ENCODE results near the gene AVPR1B.

AVPR1B gene

GRCh38 chr1:206116873-206117150, 376 bp downstream of the AVPR1B start:
- no peak for TF ChIP-seq CTCF (IDR thresholded peaks at IDR 0.05; ENCODE audit: unreplicated experiment in 3 of 3)
- peaks cover 14% of the 10 kb centered on the region for H3K9me3 Mint-ChIP-seq
- peak overlapping the region; percentile 76 to 86 (median 81) for H3K4me3 Mint-ChIP-seq
- peak overlapping the region in 2 of 3 experiments; percentile 26 to 45 for H3K27ac Mint-ChIP-seq
- H3K36me3 Mint-ChIP-seq (ENCODE audit: low read depth), result peaks cover 3% of the 10 kb centered on the region
- H3K4me1 Mint-ChIP-seq, result peaks cover 11% of the 10 kb centered on the region
- H3K27me3 Mint-ChIP-seq (ENCODE audit: low read depth), result peaks cover 44% of the 10 kb centered on the region

GRCh38 chr1:206116191-206116872, 856 bp downstream of the AVPR1B start:
- Mint-ChIP-seq H3K4me1 (peaks cover 11% of the 10 kb centered on the region), H3K4me3 (peak overlapping the region; percentile 76 to 86 (median 81)), H3K9me3 (peaks cover 11% of the 10 kb centered on the region), H3K36me3 (ENCODE audit: low read depth) (no peaks in the 10 kb centered on the region), H3K27me3 (ENCODE audit: low read depth) (peaks cover 44% of the 10 kb centered on the region), H3K27ac (no peak overlapping the region)
- no peak for TF ChIP-seq CTCF (IDR thresholded peaks at IDR 0.05; ENCODE audit: unreplicated experiment in 3 of 3)

GRCh38 chr1:206115791-206116190, 1.4 kb downstream of the AVPR1B start:
- Mint-ChIP-seq H3K9me3 (peaks cover 7% of the 10 kb centered on the region), H3K27ac (peak overlapping the region in 1 of 3 experiments; percentile 33), H3K4me3 (peak overlapping the region; percentile 23 to 70 (median 34)), H3K36me3 (ENCODE audit: low read depth) (no peaks in the 10 kb centered on the region), H3K4me1 (peaks cover 11% of the 10 kb centered on the region), H3K27me3 (ENCODE audit: low read depth) (peaks cover 44% of the 10 kb centered on the region)
- TF ChIP-seq CTCF (IDR thresholded peaks at IDR 0.05; ENCODE audit: unreplicated experiment in 3 of 3), result no peak

GRCh38 chr1:206114692-206115640, 2.2 kb downstream of the AVPR1B start:
- Mint-ChIP-seq H3K4me1 (peaks cover 11% of the 10 kb centered on the region), H3K27me3 (ENCODE audit: low read depth) (peaks cover 44% of the 10 kb centered on the region), H3K36me3 (ENCODE audit: low read depth) (no peaks in the 10 kb centered on the region), H3K9me3 (peaks cover 3% of the 10 kb centered on the region), H3K4me3 (peak overlapping the region in 2 of 3 experiments; percentile 34 to 45), H3K27ac (peak overlapping the region in 1 of 3 experiments; percentile 58)
- no peak for TF ChIP-seq CTCF (IDR thresholded peaks at IDR 0.05; ENCODE audit: unreplicated experiment in 3 of 3)

- Mint-ChIP-seq H3K4me3 (peak overlapping the region in 1 of 3 experiments; percentile 5), H3K27me3 (ENCODE audit: low read depth) (peaks cover 37% of the 10 kb centered on the region), H3K36me3 (ENCODE audit: low read depth) (no peaks in the 10 kb centered on the region), H3K9me3 (no peaks in the 10 kb centered on the region), H3K4me1 (peaks cover 9% of the 10 kb centered on the region), H3K27ac (peak overlapping the region; percentile 41 to 87 (median 67))
- no peak for TF ChIP-seq CTCF (IDR thresholded peaks at IDR 0.05; ENCODE audit: unreplicated experiment in 3 of 3)
Observed at GRCh38 chr1:206112600-206113301, 4.4 kb downstream of the AVPR1B start.

Data from nephron (organoid).